GM10266 (cell line): ENCODE measurements around the gene USP54.

Experiments used
- DNase-seq: peaks from one replicate; pipeline ENCODE4 v3.0.0; 2012; ENCODE audit errors: extremely low spot score
- TF ChIP-seq, protein P1 (sequence below): IDR thresholded peaks from 2 replicates; pipeline ENCODE4 v1.5.1; 2012; ENCODE audit warnings: mild to moderate bottlenecking, low read depth; ENCODE audit not compliant: control insufficient read depth, insufficient read depth; ENCODE audit errors: missing control alignments

USP54 gene

DNA sequence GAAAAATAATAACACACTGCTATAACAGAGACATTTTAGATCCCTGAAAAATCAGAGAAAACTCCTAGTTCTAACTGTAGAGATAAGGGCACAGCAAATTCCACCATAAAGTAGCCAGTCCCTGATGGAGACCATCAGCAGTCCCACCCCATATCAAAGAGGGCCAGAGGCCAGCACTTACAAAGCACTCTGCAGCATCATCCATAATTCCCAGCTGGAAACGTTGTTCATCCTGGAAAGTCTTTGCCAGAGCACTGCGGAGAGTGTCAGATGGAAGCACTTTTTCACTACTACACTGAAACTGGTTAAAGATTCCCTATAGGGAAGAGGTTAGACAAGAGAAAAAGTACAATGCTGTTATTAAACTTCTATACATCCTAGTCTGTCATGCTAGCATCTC is 45.8 kb downstream of the USP54 start:
- DNase-seq = no peak

DNA sequence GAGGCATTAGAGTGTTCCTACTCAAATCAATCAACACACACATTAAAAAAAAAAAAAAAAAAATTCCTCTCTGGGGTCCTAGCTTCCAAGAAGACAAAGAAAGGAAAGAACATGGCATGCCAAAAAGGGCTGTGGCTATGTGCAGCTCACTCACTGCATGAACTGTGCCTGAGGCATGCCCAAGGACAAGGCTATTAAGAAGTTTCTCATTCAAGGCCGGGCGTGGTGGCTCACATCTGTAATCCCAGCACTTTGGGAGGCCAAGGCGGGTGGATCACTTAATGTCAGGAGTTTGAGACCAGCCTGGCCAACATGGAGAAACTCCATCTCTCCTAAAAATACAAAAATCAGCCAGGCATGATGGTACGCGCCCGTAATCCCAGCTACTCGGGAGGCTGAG is 53.4 kb downstream of the USP54 start:
- DNase-seq = no peak

More for the DNA sequence above, 45.8 kb downstream of the USP54 start:
- TF ChIP-seq, protein P1, sequence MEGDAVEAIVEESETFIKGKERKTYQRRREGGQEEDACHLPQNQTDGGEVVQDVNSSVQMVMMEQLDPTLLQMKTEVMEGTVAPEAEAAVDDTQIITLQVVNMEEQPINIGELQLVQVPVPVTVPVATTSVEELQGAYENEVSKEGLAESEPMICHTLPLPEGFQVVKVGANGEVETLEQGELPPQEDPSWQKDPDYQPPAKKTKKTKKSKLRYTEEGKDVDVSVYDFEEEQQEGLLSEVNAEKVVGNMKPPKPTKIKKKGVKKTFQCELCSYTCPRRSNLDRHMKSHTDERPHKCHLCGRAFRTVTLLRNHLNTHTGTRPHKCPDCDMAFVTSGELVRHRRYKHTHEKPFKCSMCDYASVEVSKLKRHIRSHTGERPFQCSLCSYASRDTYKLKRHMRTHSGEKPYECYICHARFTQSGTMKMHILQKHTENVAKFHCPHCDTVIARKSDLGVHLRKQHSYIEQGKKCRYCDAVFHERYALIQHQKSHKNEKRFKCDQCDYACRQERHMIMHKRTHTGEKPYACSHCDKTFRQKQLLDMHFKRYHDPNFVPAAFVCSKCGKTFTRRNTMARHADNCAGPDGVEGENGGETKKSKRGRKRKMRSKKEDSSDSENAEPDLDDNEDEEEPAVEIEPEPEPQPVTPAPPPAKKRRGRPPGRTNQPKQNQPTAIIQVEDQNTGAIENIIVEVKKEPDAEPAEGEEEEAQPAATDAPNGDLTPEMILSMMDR = no peak

DNA sequence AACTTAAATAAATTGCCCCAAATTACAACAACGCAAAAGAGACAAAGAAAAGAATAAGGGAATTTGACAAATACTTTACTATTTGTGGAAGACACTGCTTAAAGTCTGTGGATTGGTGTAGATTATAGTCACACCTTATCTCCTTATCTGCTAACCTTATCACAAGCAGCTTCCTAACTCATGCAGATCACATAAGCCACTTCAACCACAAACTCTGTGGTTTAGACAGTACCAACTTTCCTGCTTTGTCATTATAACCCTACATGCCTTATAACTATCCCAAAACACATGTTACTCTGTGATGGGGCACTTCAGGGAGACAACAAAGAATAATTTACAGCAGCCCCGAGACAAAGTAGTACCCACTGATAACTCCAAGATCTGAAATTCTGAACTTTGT is 53.9 kb downstream of the USP54 start:
- no peak for DNase-seq
- TF ChIP-seq, protein P1 = no peak

More for the DNA sequence above, 53.4 kb downstream of the USP54 start:
- TF ChIP-seq, protein P1 = no peak

DNA sequence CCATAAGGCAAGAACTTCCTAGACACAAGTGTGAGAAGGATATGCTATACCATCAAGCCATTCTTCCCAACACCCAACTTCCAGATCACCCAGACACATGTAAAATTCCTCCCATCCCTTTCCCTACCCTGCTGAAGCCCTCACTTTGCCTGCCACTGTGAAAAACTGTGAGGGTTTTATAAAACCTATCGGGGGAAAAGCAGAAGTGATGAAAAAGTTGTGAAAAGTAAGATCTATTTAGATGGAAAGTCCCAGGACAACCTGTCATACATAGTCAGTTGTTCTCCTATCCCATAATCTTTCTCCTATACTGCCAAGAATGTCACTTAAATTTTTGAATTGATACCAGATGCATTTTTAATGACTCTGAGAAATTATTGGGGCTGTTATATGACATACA is 56.3 kb downstream of the USP54 start:
- DNase-seq = no peak
- TF ChIP-seq, protein P1 = no peak

DNA sequence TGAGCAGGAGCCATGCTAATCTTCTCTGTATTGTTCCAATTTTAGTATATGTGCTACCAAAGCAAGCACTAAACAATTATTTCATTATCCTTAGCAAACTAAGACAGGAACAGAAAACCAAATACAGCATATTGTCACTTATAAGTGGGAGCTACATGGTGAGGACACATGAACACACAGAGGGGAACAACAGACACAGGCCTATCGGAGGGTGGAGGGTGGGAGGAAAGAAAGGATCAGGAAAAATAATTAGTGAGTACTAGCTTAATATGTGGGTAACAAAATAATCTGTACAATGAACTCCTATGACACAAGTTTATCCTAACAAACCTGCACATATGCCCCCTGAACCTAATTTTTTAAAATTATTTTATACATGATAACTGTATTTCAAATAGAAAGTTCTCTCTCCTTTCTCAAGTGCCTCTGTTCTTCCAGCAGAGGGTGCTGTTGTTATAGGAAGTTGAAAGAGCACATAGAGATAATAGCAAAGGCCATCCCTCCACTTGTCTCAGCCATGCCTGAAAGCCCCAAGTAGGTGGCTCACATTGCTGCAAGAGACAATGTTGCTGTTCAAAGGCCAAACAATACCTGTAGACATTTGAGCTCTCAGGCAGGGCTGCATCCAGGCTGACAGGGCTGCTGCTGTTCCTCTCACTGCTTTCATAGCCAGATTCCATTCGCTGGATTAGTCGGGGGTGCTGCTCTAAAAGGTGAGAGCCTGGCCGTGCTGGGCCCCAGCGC is 61.9 kb downstream of the USP54 start:
- DNase-seq = peak; percentile 74
- TF ChIP-seq, protein P1 = peak; percentile 74

DNA sequence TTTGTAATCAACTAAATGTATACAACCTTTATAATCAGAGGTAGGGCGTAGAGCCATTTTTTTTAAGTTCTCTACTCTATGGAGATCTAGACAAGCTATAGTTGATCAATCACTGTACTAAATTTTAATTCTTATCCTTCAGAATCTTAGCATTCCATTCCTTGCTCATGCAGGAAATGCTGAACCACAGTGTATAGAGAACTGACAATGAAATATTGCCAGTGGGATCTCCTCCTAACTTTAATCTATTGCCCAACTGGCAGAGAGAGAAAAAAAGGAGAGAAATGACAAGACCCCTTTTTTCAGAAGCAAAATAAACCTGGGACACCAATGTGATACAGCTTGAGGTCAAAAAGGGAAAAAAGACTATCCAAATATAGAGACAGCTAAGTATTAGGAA is 68.9 kb downstream of the USP54 start:
- DNase-seq = no peak
- TF ChIP-seq, protein P1 = no peak

DNA sequence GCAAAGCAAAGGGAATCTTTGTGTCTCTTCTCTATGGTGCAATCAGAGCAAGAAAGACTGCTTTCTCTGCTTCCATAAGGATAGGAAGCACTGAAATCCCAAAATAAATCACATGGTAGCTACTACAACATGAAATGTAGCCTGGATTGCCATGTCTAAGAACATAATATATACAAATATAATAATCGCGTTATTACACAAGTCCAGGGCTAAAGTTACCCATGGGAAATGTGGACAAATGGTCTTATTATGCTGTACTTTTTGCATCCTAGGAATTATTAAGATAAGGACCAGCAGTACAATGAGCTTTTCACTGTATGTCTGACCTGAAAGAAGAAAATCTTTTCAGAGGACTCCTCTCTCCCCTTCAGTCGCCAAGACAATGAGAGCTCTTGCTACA is 71.8 kb downstream of the USP54 start:
- TF ChIP-seq, protein P1 = no peak
- DNase-seq = no peak
